GM21619 (cell line): ENCODE results near the gene SLIT1.

Source experiments
- ATAC-seq: cut with Tn5 transposase; IDR thresholded peaks from one replicate; pipeline ENCODE4 v1.9.1; 2021; ENCODE audit not compliant: unreplicated experiment

The SLIT1 gene

DNA sequence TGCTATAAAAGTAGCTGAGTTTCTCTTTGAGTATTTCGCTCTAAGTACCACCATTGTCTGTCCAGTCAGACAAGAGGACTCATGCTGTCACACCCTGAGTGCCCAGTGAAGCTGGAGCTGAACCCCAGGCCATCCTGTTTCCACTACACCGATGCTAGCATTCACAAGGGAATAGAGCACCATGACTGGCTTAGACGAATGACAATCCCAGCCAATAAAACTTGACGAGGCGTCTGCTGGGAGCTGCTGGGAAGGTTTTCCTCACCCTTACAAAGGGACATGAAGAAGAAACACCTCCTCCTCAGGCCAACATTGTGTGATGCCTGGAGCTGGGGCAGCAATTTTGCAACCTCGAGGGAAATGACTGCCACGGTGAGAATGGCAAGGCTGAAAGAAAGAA, 17.5 kb upstream of the SLIT1 start:
- no peak for ATAC-seq

GRCh38 chr10:97200616-97201015, 14.9 kb upstream of the SLIT1 start:
- no peak for ATAC-seq

DNA sequence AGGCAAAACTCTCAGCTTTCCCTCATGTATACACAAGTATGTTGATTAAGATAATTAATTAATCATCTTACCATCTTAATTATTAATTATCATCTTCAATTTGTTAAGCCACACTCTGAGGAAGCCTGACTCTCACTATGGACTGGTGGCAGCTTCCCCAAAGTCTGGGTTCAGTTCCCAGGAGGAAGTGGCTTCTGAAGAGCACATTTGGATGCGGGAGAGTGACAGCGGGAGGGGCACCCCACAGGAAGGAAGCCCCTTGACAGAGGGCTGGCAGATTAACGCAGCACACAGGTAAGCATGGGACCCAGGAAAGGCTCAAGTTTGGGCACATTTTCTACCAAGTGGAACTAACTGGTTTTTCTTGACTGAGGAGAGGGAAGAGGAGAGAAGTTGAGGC, 13.4 kb upstream of the SLIT1 start:
- no peak for ATAC-seq

GRCh38 chr10:97197030-97197500, 11.3 kb upstream of the SLIT1 start:
- no peak for ATAC-seq

DNA sequence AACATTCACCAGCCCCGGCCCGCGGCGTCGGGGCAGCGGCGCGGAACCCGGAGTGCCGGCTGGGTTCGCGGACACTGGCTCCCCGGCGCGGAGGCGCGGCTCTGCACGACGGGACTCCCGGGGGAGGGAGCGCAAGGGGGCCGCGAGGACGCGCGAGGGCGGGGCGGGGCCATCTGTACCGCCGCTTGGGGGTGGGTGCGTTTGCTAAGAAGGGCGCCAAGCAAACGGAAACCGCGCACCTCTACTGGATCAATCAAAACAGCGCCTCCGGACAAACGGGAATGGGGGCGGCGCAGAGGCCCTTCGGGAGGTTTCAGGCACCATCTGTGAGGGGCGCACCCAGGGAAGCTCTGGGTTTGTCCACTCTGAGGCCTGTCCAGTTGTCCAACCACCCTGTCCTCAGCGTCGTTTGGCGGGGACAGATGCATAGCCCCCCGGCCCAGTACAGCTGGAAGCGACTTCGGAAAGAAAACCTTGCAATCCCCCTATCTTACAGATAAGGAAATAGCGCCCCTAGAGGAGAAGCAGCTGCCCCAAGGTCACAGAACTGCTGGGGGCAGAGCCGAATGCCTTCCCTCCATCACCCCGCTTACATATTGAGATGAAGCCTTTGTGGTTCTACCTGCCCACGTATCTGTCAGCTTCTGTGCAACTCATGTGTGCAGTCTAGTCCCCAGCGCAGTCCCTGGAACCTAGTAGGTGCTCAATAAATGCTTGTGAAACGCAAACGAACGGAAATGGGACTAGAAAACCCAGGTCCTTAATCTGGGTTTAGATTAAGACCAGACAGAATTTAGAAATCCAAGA, 10.7 kb upstream of the SLIT1 start:
- peak; percentile 52 for ATAC-seq

DNA sequence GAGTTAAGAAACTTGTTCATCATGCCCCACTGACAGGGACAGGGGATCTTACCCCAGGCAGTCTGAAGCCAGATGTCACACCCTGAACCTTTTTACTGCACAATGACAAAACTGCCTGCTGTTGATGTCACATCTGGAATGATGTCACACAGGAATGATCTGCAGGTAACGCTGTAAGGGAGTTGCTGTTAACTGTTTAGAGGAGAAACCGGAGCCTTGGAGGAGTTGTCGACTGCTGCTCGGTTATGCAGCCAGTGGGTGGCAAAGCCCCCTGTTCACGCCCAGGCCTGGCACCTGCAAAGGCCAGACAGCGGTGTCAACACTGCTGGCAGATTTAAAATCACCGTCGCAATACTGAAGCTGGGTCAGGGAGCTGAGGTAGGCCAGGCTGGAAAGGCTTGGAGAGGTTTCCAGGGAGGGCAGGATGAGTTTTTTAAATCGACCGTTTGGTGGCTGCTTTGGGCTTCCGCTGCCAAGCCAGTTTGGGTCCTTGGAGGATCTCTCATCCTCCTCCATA, 10.0 kb upstream of the SLIT1 start:
- no peak for ATAC-seq

GRCh38 chr10:97192952-97193435, 7.2 kb upstream of the SLIT1 start:
- no peak for ATAC-seq

DNA sequence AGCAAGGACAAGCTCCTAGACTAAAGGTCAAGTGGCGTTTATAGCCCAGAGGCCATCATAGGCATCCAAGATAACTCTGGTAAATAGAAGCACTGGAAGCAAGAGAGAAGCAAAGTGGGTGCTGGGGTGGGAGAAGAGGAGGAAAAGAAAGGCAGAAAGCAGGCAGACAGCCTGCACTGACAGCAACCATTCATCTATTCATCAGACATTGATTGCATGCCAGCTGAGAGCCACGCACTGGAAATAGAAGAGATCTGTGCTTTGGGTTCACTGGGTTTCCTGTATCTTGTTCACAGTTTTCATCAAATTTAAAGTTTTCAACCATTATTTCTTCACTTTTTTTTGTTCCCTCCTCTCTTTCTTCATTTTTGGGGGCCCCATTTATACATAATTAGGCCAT, 4.7 kb upstream of the SLIT1 start:
- no peak for ATAC-seq

DNA sequence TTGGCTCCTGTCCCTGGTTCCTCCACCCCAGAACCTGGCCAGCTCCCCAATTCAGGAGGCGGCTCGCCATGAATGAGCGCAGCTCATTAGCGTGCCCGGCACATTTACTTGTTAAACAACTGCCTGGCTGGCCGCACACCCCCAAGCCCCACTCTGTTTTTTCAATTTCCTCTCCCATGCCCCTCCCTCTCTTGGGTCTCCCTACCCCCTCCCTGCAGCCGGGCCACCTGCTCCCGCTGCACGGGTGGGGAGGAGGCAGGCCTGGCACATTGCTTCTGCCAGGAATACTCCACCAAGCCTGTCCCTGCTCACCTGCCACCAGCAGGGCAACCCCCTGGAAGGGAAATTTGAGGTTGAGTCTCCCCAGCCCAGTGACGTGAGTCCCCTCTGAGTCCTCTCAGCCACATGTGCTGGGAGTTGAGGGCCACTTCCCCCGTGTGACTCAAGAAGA, 2.5 kb upstream of the SLIT1 start:
- no peak for ATAC-seq

DNA sequence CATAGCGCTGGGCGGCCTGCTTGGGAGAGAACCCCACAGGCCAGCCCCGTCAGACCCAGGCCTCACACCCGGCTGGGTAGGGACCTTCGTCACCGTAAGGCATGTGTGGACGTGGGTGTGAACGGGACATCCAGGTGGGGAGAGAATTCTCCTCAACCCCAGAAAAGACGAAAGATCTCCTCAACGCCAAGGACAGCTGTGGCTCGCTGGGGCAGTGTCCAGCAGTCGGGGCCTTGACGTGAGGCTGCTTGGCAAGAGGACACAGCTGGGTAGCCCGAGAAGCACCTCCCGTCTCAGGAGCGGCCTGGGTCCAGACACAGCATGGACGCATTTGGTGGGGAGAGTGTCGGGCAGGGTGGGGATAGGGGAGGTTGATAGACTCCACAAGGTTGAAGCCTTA, 1.2 kb upstream of the SLIT1 start:
- no peak for ATAC-seq

DNA sequence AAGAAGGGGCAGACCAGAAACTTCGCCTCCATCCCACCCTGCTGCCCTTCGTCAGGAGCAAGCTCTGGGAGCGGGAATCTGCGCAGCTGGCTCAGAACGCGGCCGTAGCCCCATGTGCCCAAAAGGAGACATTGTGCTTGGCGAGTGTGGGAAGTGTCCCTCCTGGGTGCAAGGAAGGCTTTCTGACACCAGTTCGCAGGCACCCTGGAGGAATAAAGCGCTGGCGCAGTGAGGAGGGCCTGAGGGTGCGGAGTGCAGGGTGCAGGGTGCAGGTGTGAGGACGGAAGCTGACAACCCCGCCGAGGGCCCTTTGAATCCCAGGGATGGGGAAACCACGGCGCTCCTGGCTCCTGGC, 811 bp downstream of the SLIT1 start:
- ATAC-seq = no peak

- no peak for ATAC-seq
These were observed 2.4 kb downstream of the SLIT1 start for GRCh38 chr10:97183314-97183713.

DNA sequence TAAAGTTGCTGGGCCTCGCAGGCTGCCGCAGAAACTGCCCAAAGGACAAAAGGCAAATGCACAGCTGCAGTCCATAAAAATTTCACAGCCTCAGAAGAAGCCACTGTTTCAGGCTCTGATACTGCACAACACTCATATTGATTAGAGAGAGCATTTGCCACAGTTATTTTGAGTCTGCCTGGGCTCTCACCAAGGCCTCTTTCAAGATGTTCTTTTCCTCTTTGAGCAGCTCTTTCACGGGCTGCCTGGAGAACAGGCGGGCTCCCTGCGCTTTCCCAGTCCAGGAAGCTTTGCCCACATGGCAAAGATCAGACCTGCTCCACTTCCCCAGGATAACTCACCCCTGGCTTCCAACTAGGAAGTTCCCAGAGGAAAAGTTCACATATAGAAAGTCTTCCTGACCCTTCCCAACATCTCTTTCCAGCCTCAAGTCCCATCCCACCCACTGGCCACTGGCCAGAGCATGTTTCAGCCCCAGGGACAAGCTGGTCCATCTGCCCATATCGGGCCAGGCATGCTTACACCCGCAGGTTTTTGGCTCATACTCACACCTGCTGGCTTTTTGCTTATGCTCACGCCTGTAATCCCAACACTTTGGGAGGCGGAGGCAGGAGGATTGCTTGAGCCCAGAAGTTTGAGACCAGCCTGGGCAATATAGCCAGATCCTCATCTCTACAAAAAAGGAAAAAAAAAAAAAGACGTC, 3.3 kb downstream of the SLIT1 start:
- no peak for ATAC-seq

GRCh38 chr10:97180986-97181385, 4.8 kb downstream of the SLIT1 start:
- no peak for ATAC-seq

DNA sequence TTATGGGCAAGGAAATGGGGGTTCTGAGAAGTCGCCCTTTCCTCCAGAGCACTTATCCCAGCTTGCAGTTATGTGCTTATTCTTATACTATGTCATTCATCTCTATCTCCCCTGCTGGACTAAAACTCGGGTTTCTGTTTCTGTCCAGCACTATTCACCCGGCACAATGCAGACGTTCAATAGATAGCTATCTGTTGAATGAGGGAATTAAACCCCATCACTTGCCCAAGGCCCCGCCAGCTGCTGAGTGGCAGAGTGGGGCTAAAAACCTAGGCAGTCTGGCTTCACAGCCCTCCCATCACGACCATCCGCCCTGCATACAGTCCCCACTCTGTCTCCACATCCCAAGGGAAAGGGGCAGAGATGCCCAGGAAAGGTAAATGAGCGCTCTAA, 5.4 kb downstream of the SLIT1 start:
- no peak for ATAC-seq

GRCh38 chr10:97179731-97180362, 5.9 kb downstream of the SLIT1 start:
- no peak for ATAC-seq

GRCh38 chr10:97179311-97179710, 6.4 kb downstream of the SLIT1 start:
- ATAC-seq = no peak

DNA sequence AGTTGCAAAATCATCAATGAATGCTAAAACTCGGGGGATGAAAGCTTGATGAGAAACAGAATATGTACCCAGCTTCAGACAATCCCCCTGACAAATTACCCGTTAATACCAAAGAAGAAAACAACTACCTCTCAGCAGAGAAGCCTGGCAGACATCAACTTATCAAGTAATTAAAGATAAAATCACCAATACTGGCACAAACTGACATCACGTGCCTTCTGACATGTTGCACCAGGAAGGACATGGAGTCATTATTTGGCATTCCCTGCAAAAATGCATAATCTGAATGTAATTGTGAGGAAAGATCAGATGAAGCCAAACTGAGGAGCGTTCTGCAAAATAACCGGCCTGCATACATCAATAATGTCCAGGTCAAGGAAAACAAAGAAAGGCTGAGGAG, 7.7 kb downstream of the SLIT1 start:
- no peak for ATAC-seq

DNA sequence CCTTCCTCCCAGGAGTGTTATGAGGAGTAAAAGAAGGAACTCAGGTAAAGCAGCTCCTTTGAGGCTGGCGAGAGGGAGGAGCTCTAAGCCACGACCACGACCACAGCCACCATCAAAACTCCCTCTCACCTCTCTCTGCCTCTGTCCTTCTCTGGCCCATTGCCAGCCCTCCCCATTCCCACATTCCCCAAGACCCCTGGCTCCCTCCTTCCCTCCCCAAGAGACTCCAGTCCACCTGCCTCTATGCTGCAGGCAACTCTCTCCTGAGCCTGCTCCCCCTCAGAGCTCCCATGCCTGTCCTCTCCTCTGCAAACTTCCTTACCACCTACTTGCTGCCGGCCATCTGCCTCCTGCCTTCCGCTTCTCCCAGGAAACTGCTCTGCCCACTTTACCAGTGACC, 9.5 kb downstream of the SLIT1 start:
- ATAC-seq = no peak

DNA sequence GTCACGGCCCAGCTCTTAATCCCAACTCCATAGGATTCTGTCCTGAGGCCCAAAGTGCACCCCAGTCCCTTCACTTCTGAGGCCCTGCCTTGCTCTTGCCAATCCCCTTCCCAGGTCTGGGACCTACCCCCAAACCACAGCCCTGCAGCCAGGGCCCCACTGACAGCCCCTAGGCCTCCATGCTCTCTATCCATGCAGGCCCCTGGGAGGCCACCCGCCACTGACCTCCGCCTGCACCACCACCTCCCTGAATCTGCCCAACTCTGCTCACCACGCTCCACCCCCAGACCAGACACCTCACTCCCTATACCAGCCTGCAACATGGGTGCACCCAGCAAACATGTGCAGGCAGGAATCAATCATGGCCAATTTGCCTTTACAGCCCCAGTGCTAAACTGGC, 10.2 kb downstream of the SLIT1 start:
- ATAC-seq = no peak

- no peak for ATAC-seq
These were observed 10.8 kb downstream of the SLIT1 start for GRCh38 chr10:97174941-97175340.
